ENCODE measurements around the gene SLC4A3. TPM values are rescaled to one million over a fixed set of nuclear protein-coding genes. Genes with fewer than 3 reads are reported as not detected.

SLC4A3 gene
- total RNA-seq, 1 experiment from 2014 or later: 7.3 TPM

DNA sequence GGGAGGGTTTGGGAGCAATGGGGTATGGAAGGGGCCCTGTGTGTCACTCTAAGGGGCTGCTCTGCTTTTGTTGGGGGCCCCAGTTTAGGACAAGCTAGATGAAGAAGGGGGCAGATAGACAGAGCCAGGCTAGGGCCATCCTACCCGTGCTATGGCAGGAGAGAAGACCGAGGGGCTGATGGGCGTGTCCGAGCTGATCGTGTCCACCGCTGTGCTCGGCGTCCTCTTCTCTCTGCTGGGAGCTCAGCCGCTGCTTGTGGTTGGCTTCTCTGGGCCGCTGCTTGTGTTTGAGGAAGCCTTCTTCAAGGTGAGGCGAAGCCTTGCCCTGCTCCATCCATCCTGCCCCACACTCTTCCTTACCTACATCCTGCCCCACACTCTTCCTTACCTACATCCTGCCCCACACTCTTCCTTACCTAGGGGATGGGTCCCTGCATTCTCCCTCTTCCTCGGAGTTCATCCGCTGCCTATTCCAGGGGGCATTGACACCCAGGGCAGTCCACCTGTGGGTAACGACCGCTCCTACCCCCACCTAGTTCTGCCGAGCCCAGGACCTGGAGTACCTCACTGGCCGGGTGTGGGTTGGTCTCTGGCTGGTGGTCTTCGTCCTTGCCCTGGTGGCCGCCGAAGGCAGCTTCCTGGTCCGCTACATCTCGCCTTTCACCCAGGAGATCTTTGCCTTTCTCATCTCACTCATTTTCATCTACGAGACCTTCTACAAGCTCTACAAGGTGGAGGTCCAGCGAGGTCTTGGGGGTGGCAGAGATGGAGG, 8.9 kb downstream of the SLC4A3 start:
- Histone ChIP-seq H3K27me3 (ENCODE audit: insufficient read depth, low read depth) (no peaks in the 10 kb centered on the region), H3K9me2 (ENCODE audit: insufficient read depth) (no peaks in the 10 kb centered on the region), H3K79me2 (ENCODE audit: low read depth) (no peaks in the 10 kb centered on the region), H3K36me3 (ENCODE audit: low read depth) (no peaks in the 10 kb centered on the region), H3K4me1 (replicated peaks; ENCODE audit: insufficient read depth) (no peaks in the 10 kb centered on the region), H4K20me1 (ENCODE audit: insufficient read depth) (no peaks in the 10 kb centered on the region), H2AFZ (no peak overlapping the region), H3K4me3 (no peak overlapping the region), H3K4me2 (no peak overlapping the region), H3K9me3 (ENCODE audit: insufficient read depth, low read depth) (no peaks in the 10 kb centered on the region), H3F3A (ENCODE audit: insufficient read depth, low read depth) (no peaks in the 10 kb centered on the region), H3K27ac (no peak overlapping the region)
- ChIA-PET POLR2A (ENCODE audit: unreplicated experiment) (no interaction called here), CTCF (no interaction called here)
- no TSS peak for BruUV-seq (replicated peaks)
- DNase-seq: no peak
- intact Hi-C loops (cut with micrococcal nuclease; ENCODE audit: unreplicated experiment): no loop called here
- no peak for TF ChIP-seq EZH2 (IDR thresholded peaks at IDR 0.05; ENCODE audit: low read depth)
- TF ChIP-seq, protein P1, sequence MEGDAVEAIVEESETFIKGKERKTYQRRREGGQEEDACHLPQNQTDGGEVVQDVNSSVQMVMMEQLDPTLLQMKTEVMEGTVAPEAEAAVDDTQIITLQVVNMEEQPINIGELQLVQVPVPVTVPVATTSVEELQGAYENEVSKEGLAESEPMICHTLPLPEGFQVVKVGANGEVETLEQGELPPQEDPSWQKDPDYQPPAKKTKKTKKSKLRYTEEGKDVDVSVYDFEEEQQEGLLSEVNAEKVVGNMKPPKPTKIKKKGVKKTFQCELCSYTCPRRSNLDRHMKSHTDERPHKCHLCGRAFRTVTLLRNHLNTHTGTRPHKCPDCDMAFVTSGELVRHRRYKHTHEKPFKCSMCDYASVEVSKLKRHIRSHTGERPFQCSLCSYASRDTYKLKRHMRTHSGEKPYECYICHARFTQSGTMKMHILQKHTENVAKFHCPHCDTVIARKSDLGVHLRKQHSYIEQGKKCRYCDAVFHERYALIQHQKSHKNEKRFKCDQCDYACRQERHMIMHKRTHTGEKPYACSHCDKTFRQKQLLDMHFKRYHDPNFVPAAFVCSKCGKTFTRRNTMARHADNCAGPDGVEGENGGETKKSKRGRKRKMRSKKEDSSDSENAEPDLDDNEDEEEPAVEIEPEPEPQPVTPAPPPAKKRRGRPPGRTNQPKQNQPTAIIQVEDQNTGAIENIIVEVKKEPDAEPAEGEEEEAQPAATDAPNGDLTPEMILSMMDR (conservative IDR thresholded peaks at IDR 0.05): no peak

DNA sequence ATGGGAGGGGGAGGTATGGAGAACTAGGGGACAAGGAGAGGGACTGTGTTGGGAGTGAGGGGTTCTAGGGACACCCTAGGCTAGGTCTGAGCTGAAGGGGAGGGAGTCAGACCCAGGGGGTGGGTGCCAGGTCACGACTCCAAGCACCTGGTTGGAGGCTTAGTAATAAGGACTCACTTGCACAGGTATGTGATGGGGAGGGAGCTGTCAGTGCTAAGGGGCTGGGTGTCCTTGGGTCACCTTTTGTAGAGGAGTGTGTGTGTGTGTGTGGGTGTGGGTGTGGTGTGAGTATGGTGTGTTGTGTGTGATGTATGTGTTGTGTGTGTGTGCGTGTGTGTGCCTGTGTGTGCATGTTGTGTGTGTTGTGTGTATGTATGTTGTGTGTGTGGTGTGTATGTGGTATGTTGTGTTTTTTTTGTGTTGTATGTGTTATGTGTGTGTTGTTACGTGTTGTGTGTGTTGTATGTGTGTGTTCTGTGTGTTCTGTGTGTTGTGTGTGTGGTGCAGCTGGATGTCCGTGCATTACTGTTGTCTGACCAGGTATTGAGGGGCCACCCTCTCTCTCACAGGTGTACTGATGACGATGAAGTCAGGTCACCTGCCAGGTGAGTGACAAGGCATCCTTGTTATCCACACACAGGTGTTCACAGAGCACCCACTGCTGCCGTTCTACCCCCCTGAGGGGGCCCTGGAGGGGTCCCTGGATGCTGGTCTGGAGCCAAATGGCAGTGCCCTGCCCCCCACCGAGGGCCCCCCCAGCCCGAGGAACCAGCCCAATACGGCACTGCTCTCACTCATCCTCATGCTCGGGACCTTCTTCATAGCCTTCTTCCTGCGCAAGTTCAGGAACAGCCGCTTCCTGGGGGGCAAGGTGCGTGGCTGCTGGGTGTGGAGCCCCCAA, 9.8 kb downstream of the SLC4A3 start:
- Histone ChIP-seq H2AFZ (no peak overlapping the region), H3K4me3 (no peak overlapping the region), H3K9me2 (ENCODE audit: insufficient read depth) (no peaks in the 10 kb centered on the region), H3K4me1 (replicated peaks; ENCODE audit: insufficient read depth) (no peaks in the 10 kb centered on the region), H3F3A (ENCODE audit: insufficient read depth, low read depth) (no peaks in the 10 kb centered on the region), H3K9me3 (ENCODE audit: insufficient read depth, low read depth) (no peaks in the 10 kb centered on the region), H3K27me3 (ENCODE audit: insufficient read depth, low read depth) (no peaks in the 10 kb centered on the region), H4K20me1 (ENCODE audit: insufficient read depth) (no peaks in the 10 kb centered on the region), H3K79me2 (ENCODE audit: low read depth) (no peaks in the 10 kb centered on the region), H3K27ac (no peak overlapping the region), H3K36me3 (ENCODE audit: low read depth) (no peaks in the 10 kb centered on the region), H3K4me2 (no peak overlapping the region)
- intact Hi-C loops (cut with micrococcal nuclease; ENCODE audit: unreplicated experiment): no loop called here
- no peak for TF ChIP-seq EZH2 (IDR thresholded peaks at IDR 0.05; ENCODE audit: low read depth)
- TF ChIP-seq, protein P1 (conservative IDR thresholded peaks at IDR 0.05): no peak
- no peak for DNase-seq
- CTCF ChIA-PET: no interaction called here
- POLR2A ChIA-PET (ENCODE audit: unreplicated experiment): no interaction called here
- BruUV-seq (replicated peaks): no TSS peak

DNA sequence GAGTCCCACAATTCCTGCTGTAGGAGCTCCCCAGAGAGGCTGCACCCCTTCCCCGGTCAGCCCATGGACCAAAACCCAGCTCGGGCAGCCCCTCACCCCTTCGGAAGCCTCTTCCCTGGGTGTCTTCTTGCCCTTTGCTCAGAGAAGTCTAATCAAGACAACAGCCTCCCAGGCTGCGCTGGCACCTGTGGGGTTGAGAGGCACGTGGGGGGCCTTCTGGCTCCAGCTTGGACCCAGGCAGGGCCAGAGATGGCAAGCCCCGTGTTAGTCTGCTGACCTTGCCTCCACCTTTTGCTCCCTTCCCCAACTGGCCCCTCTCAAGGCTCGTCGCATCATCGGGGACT, 10.4 kb downstream of the SLC4A3 start:
- no peak for TF ChIP-seq EZH2 (IDR thresholded peaks at IDR 0.05; ENCODE audit: low read depth)
- TF ChIP-seq, protein P1 (conservative IDR thresholded peaks at IDR 0.05): no peak
- no peaks in the 10 kb centered on the region for H3K36me3 ChIP-seq (ENCODE audit: low read depth)
- H3K79me2 ChIP-seq (ENCODE audit: low read depth): no peaks in the 10 kb centered on the region
- H3K4me3 ChIP-seq: no peak overlapping the region
- no peaks in the 10 kb centered on the region for H3K9me3 ChIP-seq (ENCODE audit: insufficient read depth, low read depth)
- H4K20me1 ChIP-seq (ENCODE audit: insufficient read depth): no peaks in the 10 kb centered on the region
- no peaks in the 10 kb centered on the region for H3F3A ChIP-seq (ENCODE audit: insufficient read depth, low read depth)
- no peak overlapping the region for H3K27ac ChIP-seq
- CTCF ChIA-PET: no interaction called here
- H3K4me2 ChIP-seq: no peak overlapping the region
- BruUV-seq (replicated peaks): no TSS peak
- DNase-seq: no peak
- intact Hi-C loops (cut with micrococcal nuclease; ENCODE audit: unreplicated experiment): loop anchor here (1.0 kb wide), 1 partner anchor 51 kb away; no protein-coding TSS in a partner anchor
- peaks cover 3% of the 10 kb centered on the region for H3K4me1 ChIP-seq (replicated peaks; ENCODE audit: insufficient read depth)
- POLR2A ChIA-PET (ENCODE audit: unreplicated experiment): interaction anchor here (0.6 kb wide), 1 partner anchor 51 kb away, joined by 4 read pairs; no protein-coding TSS in a partner anchor
- no peak overlapping the region for H2AFZ ChIP-seq
- no peaks in the 10 kb centered on the region for H3K9me2 ChIP-seq (ENCODE audit: insufficient read depth)
- H3K27me3 ChIP-seq (ENCODE audit: insufficient read depth, low read depth): no peaks in the 10 kb centered on the region
